MM.1S (cell line): ENCODE results near the gene HP1BP3.

ENCODE experiments used
- CTCF ChIP-seq: fragments of 300-600 bp; sonication (generic); IDR thresholded peaks from 2 replicates; pipeline ENCODE4 v1.5.1; 2016; ENCODE audit warnings: antibody characterized with exemption, low read length, mixed read lengths
- EZH2 ChIP-seq: fragments of 300-600 bp; sonication (generic); optimal IDR thresholded peaks from 2 replicates; pipeline ENCODE3; 2017; ENCODE audit warnings: low read depth, mild to moderate bottlenecking, antibody characterized with exemption, low read length, mixed read lengths
- EZH2phosphoT487 ChIP-seq: fragments of 300-600 bp; sonication (generic); IDR thresholded peaks from 2 replicates; pipeline ENCODE4 v1.6.1; 2018; ENCODE audit warnings: antibody characterized with exemption, low read length

DNA sequence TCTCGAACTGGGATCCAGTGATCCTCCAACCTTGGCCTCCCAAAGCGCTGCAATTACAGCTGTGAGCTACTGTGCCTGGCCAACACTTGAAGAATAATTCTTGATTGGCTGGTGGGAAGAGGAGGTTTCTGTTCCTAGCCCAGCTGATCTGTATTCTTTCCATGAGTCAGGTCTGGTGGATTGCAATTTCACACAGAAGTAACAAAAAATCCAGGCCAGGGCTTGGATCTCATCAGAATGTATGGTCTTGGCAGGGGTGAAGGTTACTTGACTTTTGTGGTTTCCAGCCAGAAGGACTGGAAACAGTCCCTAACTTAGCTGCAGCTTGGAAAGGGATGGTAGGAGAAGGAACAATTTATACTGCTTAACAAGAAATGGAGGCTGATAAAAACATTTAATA is 5.1 kb upstream of the HP1BP3 start:
- no peak for TF ChIP-seq CTCF
- TF ChIP-seq EZH2phosphoT487, result no peak
- no peak for TF ChIP-seq EZH2
